ENCODE data around the gene SMIM13. TPM values are rescaled to one million over a fixed set of nuclear protein-coding genes. Genes with fewer than 3 reads are reported as not detected.

The SMIM13 gene
- polyA plus RNA-seq, 2 of the 4 experiments (the other 2 are of a cell fraction): 12.7 to 12.8 TPM

- Histone ChIP-seq H3K27ac (no peak overlapping the region), H3K9me3 (no peaks in the 10 kb centered on the region), H3K4me3 (no peak overlapping the region), H3K4me1 (0 out of 3 replicates have a peak, but pooled peaks cover 1% of the 10 kb centered on the region), H3K4me2 (no peak overlapping the region)
- CTCF ChIA-PET: interaction anchor here (1.3 to 1.6 kb wide), 2 partner anchors 109 to 111 kb away, joined by 6 to 7 read pairs; no protein-coding TSS in a partner anchor
- 92% methylated on average over 2 of the region's 2 CpGs for WGBS (ENCODE audit: missing lambda C conversion rate)
- DNase-seq (ENCODE audit: low read depth in 1 of 2, low spot score in 1 of 2) (no peak), FAIRE-seq (no peak), ATAC-seq (no peak)
- TF ChIP-seq MYC (IDR thresholded peaks at IDR 0.05; ENCODE audit: borderline replicate concordance, low read length) (no peak), ELK1 (IDR thresholded peaks at IDR 0.05; ENCODE audit: low read depth, low read length) (no peak), FOSB (CRISPR knock-in tag; IDR thresholded peaks at IDR 0.05) (no peak), HOXB5 (CRISPR knock-in tag; IDR thresholded peaks at IDR 0.05) (no peak), ZNF302 (CRISPR knock-in tag; IDR thresholded peaks at IDR 0.05) (no peak), KDM5A (IDR thresholded peaks at IDR 0.05) (no peak), FOSL2 (IDR thresholded peaks at IDR 0.05) (no peak), FOSL2 (CRISPR knock-in tag; IDR thresholded peaks at IDR 0.05) (no peak), HMGXB4 (CRISPR knock-in tag; IDR thresholded peaks at IDR 0.05; ENCODE audit: borderline replicate concordance) (no peak), NR3C1 (IDR thresholded peaks at IDR 0.05) (no peak), BCL3 (IDR thresholded peaks at IDR 0.05) (no peak), NPAS2 (CRISPR knock-in tag; IDR thresholded peaks at IDR 0.05; ENCODE audit: borderline replicate concordance) (no peak), ZC3H11A (IDR thresholded peaks at IDR 0.05) (no peak)
- POLR2A ChIA-PET: no interaction called here
These were observed 30.9 kb upstream of the SMIM13 start for GRCh38 chr6:11062715-11063114.

- ChIA-PET CTCF (interaction anchor here (0.6 to 2.0 kb wide), 5 partner anchors 10 to 511 kb away, joined by 3 to 8 read pairs (median 4); no protein-coding TSS in a partner anchor), POLR2A (no interaction called here)
- Histone ChIP-seq H3K4me3 (no peak overlapping the region), H3K9me3 (no peaks in the 10 kb centered on the region), H3K4me1 (peaks cover 3% of the 10 kb centered on the region; the same call in 1 of the 3 replicates), H3K4me2 (no peak overlapping the region), H3K27ac (no peak overlapping the region)
- TF ChIP-seq EP300 (IDR thresholded peaks at IDR 0.05): no peak
- TF ChIP-seq CBX2 (IDR thresholded peaks at IDR 0.05; ENCODE audit: borderline replicate concordance, low read depth): no peak
- no peak for TF ChIP-seq ELK1 (IDR thresholded peaks at IDR 0.05; ENCODE audit: low read depth, low read length)
- TF ChIP-seq BHLHE40 (IDR thresholded peaks at IDR 0.05; ENCODE audit: low read depth, low read length): no peak
- TF ChIP-seq HDAC2 (IDR thresholded peaks at IDR 0.05): no peak
- no peak for TF ChIP-seq USF2 (IDR thresholded peaks at IDR 0.05)
- no peak for TF ChIP-seq POLR2A (IDR thresholded peaks at IDR 0.05; ENCODE audit: low read length)
- TF ChIP-seq SMC3 (IDR thresholded peaks at IDR 0.05): no peak
- TF ChIP-seq ATOH8 (CRISPR knock-in tag; IDR thresholded peaks at IDR 0.05; ENCODE audit: low read depth): no peak
- no peak for TF ChIP-seq FOSB (CRISPR knock-in tag; IDR thresholded peaks at IDR 0.05)
- no peak for TF ChIP-seq POLR2AphosphoS2 (conservative IDR thresholded peaks at IDR 0.05; ENCODE audit: low read length)
- TF ChIP-seq REST (IDR thresholded peaks at IDR 0.05): no peak
- 88% methylated on average over 3 of the region's 3 CpGs for WGBS (ENCODE audit: missing lambda C conversion rate)
- ATAC-seq (no peak), DNase-seq (ENCODE audit: low read depth in 1 of 2, low spot score in 1 of 2) (no peak), FAIRE-seq (no peak)
These were observed 28.8 kb upstream of the SMIM13 start for GRCh38 chr6:11064836-11065235.

All from A549 (cell line).